HG03571 (cell line): ENCODE data around the gene CDK11B.
A peak's percentile ranks its signal among the peaks of the same experiment; 100 is the strongest.
"Not testable (repeated sequence)": the region's sequence is repeated elsewhere in the genome, so short reads cannot be mapped to it uniquely, and the experiment has no call there.

ENCODE experiments used
- ATAC-seq: cut with Tn5 transposase; IDR thresholded peaks from one replicate; pipeline ENCODE4 v1.9.1; 2021; ENCODE audit not compliant: unreplicated experiment

CDK11B gene

GRCh38 chr1:1683104-1683905 is 24.5 kb upstream of the CDK11B start:
- ATAC-seq: no peak

- ATAC-seq: no peak
These were observed 22.1 kb upstream of the CDK11B start for GRCh38 chr1:1680912-1681273.

- ATAC-seq: no peak
These were observed 21.5 kb upstream of the CDK11B start for GRCh38 chr1:1680031-1680911.

- ATAC-seq: no peak
These were observed 20.0 kb upstream of the CDK11B start for GRCh38 chr1:1678581-1679380.

- peak; percentile 66 for ATAC-seq
These were observed 19.1 kb upstream of the CDK11B start for GRCh38 chr1:1677718-1678580.

- ATAC-seq: not testable (repeated sequence)
These were observed 17.3 kb upstream of the CDK11B start for GRCh38 chr1:1676087-1676486.

- not testable (repeated sequence) for ATAC-seq
These were observed 16.4 kb upstream of the CDK11B start for GRCh38 chr1:1675218-1675617.

GRCh38 chr1:1674806-1675205 is 16.0 kb upstream of the CDK11B start:
- not testable (repeated sequence) for ATAC-seq

GRCh38 chr1:1672181-1672965 is 13.6 kb upstream of the CDK11B start:
- no peak for ATAC-seq

- ATAC-seq: no peak
These were observed 12.7 kb upstream of the CDK11B start for GRCh38 chr1:1671365-1672119.

- ATAC-seq: no peak
These were observed 12.1 kb upstream of the CDK11B start for GRCh38 chr1:1670866-1671265.

- ATAC-seq: no peak
These were observed 10.9 kb upstream of the CDK11B start for GRCh38 chr1:1669468-1670440.

GRCh38 chr1:1666526-1666925 is 7.7 kb upstream of the CDK11B start:
- ATAC-seq: no peak

GRCh38 chr1:1665815-1666251 is 7.0 kb upstream of the CDK11B start:
- ATAC-seq: no peak

GRCh38 chr1:1664941-1665814 is 6.4 kb upstream of the CDK11B start:
- ATAC-seq: no peak

- not testable (repeated sequence) for ATAC-seq
These were observed 5.5 kb upstream of the CDK11B start for GRCh38 chr1:1664318-1664717.
